Measurements from ENCODE around the gene CDC42BPA. TPM values are rescaled to one million over a fixed set of nuclear protein-coding genes. Genes with fewer than 3 reads are reported as not detected.

Gene CDC42BPA
- total RNA-seq, 2 experiments from 2014 or later = 3.6 to 3.8 TPM

- H3K9me3 Mint-ChIP-seq = no peaks in the 10 kb centered on the region
- ChIA-PET POLR2A (no interaction called here), CTCF (interaction anchor here (1.2 kb wide), 1 partner anchor 13 kb away, joined by 3 read pairs; no protein-coding TSS in a partner anchor)
- H3K27me3 Mint-ChIP-seq = peaks cover 27% of the 10 kb centered on the region
- H3K27ac Mint-ChIP-seq = no peak overlapping the region
- H3K4me3 Mint-ChIP-seq = no peak overlapping the region
- DNase-seq = no peak
- H3K36me3 Mint-ChIP-seq (ENCODE audit: low read depth) = peaks cover under 1% of the 10 kb centered on the region
- H3K4me1 Mint-ChIP-seq = peaks cover 14% of the 10 kb centered on the region
Measured at GRCh38 chr1:227311389-227312001, 6.8 kb downstream of the CDC42BPA start.

GRCh38 chr1:227308367-227309336, 9.6 kb downstream of the CDC42BPA start:
- ChIA-PET POLR2A (no interaction called here), CTCF (interaction anchor here (0.5 kb wide), 1 partner anchor 131 kb away, joined by 4 read pairs; no protein-coding TSS in a partner anchor)
- H3K27me3 Mint-ChIP-seq = peaks cover 15% of the 10 kb centered on the region
- peaks cover 11% of the 10 kb centered on the region for H3K4me1 Mint-ChIP-seq
- no peak for DNase-seq
- H3K9me3 Mint-ChIP-seq = no peaks in the 10 kb centered on the region
- H3K27ac Mint-ChIP-seq = no peak overlapping the region
- H3K4me3 Mint-ChIP-seq = no peak overlapping the region
- H3K36me3 Mint-ChIP-seq (ENCODE audit: low read depth) = no peaks in the 10 kb centered on the region

- ChIA-PET POLR2A (no interaction called here), CTCF (no interaction called here)
- H3K27ac Mint-ChIP-seq = no peak overlapping the region
- H3K4me1 Mint-ChIP-seq = peaks cover 11% of the 10 kb centered on the region
- DNase-seq = no peak
- H3K36me3 Mint-ChIP-seq (ENCODE audit: low read depth) = no peaks in the 10 kb centered on the region
- peaks cover 12% of the 10 kb centered on the region for H3K27me3 Mint-ChIP-seq
- H3K4me3 Mint-ChIP-seq = no peak overlapping the region
- no peaks in the 10 kb centered on the region for H3K9me3 Mint-ChIP-seq
Measured at GRCh38 chr1:227306689-227307088, 11.6 kb downstream of the CDC42BPA start.

GRCh38 chr1:227305894-227306626, 12.2 kb downstream of the CDC42BPA start:
- no peaks in the 10 kb centered on the region for H3K36me3 Mint-ChIP-seq (ENCODE audit: low read depth)
- H3K4me1 Mint-ChIP-seq = peaks cover 11% of the 10 kb centered on the region
- DNase-seq = no peak
- no peak overlapping the region for H3K27ac Mint-ChIP-seq
- H3K9me3 Mint-ChIP-seq = no peaks in the 10 kb centered on the region
- peaks cover 8% of the 10 kb centered on the region for H3K27me3 Mint-ChIP-seq
- ChIA-PET POLR2A (interaction anchor here (0.6 kb wide), 1 partner anchor 569 kb away, joined by 3 read pairs; no protein-coding TSS in a partner anchor), CTCF (interaction anchor here (0.6 kb wide), 1 partner anchor 35 kb away, joined by 3 read pairs; no protein-coding TSS in a partner anchor)
- H3K4me3 Mint-ChIP-seq = no peak overlapping the region

- CTCF ChIA-PET = no interaction called here
- DNase-seq = no peak
- H3K4me3 Mint-ChIP-seq = no peak overlapping the region
- no peaks in the 10 kb centered on the region for H3K9me3 Mint-ChIP-seq
- POLR2A ChIA-PET = no interaction called here
- H3K27me3 Mint-ChIP-seq = peaks cover 4% of the 10 kb centered on the region
- H3K27ac Mint-ChIP-seq = no peak overlapping the region
- H3K36me3 Mint-ChIP-seq (ENCODE audit: low read depth) = no peaks in the 10 kb centered on the region
- peaks cover 11% of the 10 kb centered on the region for H3K4me1 Mint-ChIP-seq
Measured at GRCh38 chr1:227304665-227305064, 13.6 kb downstream of the CDC42BPA start.

GRCh38 chr1:227303662-227304061, 14.6 kb downstream of the CDC42BPA start:
- H3K9me3 Mint-ChIP-seq = no peaks in the 10 kb centered on the region
- no peak for DNase-seq
- no peak overlapping the region for H3K4me3 Mint-ChIP-seq
- peaks cover 6% of the 10 kb centered on the region for H3K27me3 Mint-ChIP-seq
- no peak overlapping the region for H3K27ac Mint-ChIP-seq
- ChIA-PET CTCF (no interaction called here), POLR2A (no interaction called here)
- no peaks in the 10 kb centered on the region for H3K36me3 Mint-ChIP-seq (ENCODE audit: low read depth)
- peaks cover 6% of the 10 kb centered on the region for H3K4me1 Mint-ChIP-seq

- Mint-ChIP-seq H3K27me3 (peaks cover 8% of the 10 kb centered on the region), H3K9me3 (no peaks in the 10 kb centered on the region), H3K27ac (no peak overlapping the region), H3K4me3 (no peak overlapping the region), H3K36me3 (ENCODE audit: low read depth) (no peaks in the 10 kb centered on the region), H3K4me1 (peaks cover 2% of the 10 kb centered on the region)
- no peak for DNase-seq
- ChIA-PET CTCF (no interaction called here), POLR2A (no interaction called here)
Measured at GRCh38 chr1:227300682-227301081, 17.6 kb downstream of the CDC42BPA start.

- DNase-seq = no peak
- Mint-ChIP-seq H3K36me3 (ENCODE audit: low read depth) (no peaks in the 10 kb centered on the region), H3K4me1 (no peaks in the 10 kb centered on the region), H3K27ac (no peak overlapping the region), H3K9me3 (no peaks in the 10 kb centered on the region), H3K27me3 (peaks cover 8% of the 10 kb centered on the region), H3K4me3 (no peak overlapping the region)
- CTCF ChIA-PET = no interaction called here
- POLR2A ChIA-PET = interaction anchor here (0.6 kb wide), 1 partner anchor 149 kb away, joined by 3 read pairs; no protein-coding TSS in a partner anchor
Measured at GRCh38 chr1:227299688-227300087, 18.6 kb downstream of the CDC42BPA start.

GRCh38 chr1:227299241-227299627, 19.1 kb downstream of the CDC42BPA start:
- no peaks in the 10 kb centered on the region for H3K36me3 Mint-ChIP-seq (ENCODE audit: low read depth)
- POLR2A ChIA-PET = interaction anchor here (0.6 kb wide), 1 partner anchor 149 kb away, joined by 3 read pairs; no protein-coding TSS in a partner anchor
- peaks cover 8% of the 10 kb centered on the region for H3K27me3 Mint-ChIP-seq
- H3K27ac Mint-ChIP-seq = no peak overlapping the region
- H3K4me3 Mint-ChIP-seq = no peak overlapping the region
- CTCF ChIA-PET = interaction anchor here (1.1 kb wide), 1 partner anchor 115 kb away, joined by 3 read pairs; no protein-coding TSS in a partner anchor
- H3K9me3 Mint-ChIP-seq = no peaks in the 10 kb centered on the region
- no peaks in the 10 kb centered on the region for H3K4me1 Mint-ChIP-seq
- no peak for DNase-seq

- Mint-ChIP-seq H3K27me3 (peaks cover 8% of the 10 kb centered on the region), H3K9me3 (no peaks in the 10 kb centered on the region), H3K4me3 (no peak overlapping the region), H3K27ac (no peak overlapping the region), H3K4me1 (no peaks in the 10 kb centered on the region), H3K36me3 (ENCODE audit: low read depth) (no peaks in the 10 kb centered on the region)
- DNase-seq = no peak
- POLR2A ChIA-PET = no interaction called here
- CTCF ChIA-PET = interaction anchor here (0.7 to 1.1 kb wide), 2 partner anchors 12 to 114 kb away, joined by 3 read pairs; no protein-coding TSS in a partner anchor
Measured at GRCh38 chr1:227298512-227299240, 19.6 kb downstream of the CDC42BPA start.

- ChIA-PET POLR2A (no interaction called here), CTCF (no interaction called here)
- H3K36me3 Mint-ChIP-seq (ENCODE audit: low read depth) = no peaks in the 10 kb centered on the region
- no peak for DNase-seq
- no peaks in the 10 kb centered on the region for H3K9me3 Mint-ChIP-seq
- no peaks in the 10 kb centered on the region for H3K4me1 Mint-ChIP-seq
- H3K4me3 Mint-ChIP-seq = no peak overlapping the region
- peaks cover 6% of the 10 kb centered on the region for H3K27me3 Mint-ChIP-seq
- no peak overlapping the region for H3K27ac Mint-ChIP-seq
Measured at GRCh38 chr1:227297073-227297793, 21.1 kb downstream of the CDC42BPA start.

GRCh38 chr1:227295609-227296008, 22.7 kb downstream of the CDC42BPA start:
- H3K4me1 Mint-ChIP-seq = no peaks in the 10 kb centered on the region
- no peaks in the 10 kb centered on the region for H3K9me3 Mint-ChIP-seq
- CTCF ChIA-PET = no interaction called here
- no peak overlapping the region for H3K4me3 Mint-ChIP-seq
- POLR2A ChIA-PET = no interaction called here
- no peak for DNase-seq
- peaks cover 6% of the 10 kb centered on the region for H3K27me3 Mint-ChIP-seq
- no peaks in the 10 kb centered on the region for H3K36me3 Mint-ChIP-seq (ENCODE audit: low read depth)
- H3K27ac Mint-ChIP-seq = no peak overlapping the region
